Smooth muscle cell (in vitro differentiated cells): ENCODE results near the gene MTG2. TPM values are rescaled to one million over a fixed set of nuclear protein-coding genes. Genes with fewer than 3 reads are reported as not detected.

ENCODE experiments used
- DNase-seq: peaks from one replicate; lab custom pipeline; 2025; ENCODE audit not compliant: unreplicated experiment; lab: John Stamatoyannopoulos, UW
- H2AFZ ChIP-seq: fragments of 200-600 bp; sonication (generic); 2 replicates; pipeline ENCODE4 v1.6.0; 2016; ENCODE audit warnings: antibody characterized with exemption, low read depth, mild to moderate bottlenecking
- H3F3A ChIP-seq: fragments of 200-600 bp; sonication (generic); 2 replicates; pipeline ENCODE4 v1.6.0; 2017; ENCODE audit warnings: antibody characterized with exemption, low read depth
- H3K27ac ChIP-seq: fragments of 200-600 bp; sonication (generic); 2 replicates; pipeline ENCODE4 v1.5.1; 2016; ENCODE audit warnings: low read depth, mild to moderate bottlenecking
- H3K27me3 ChIP-seq: fragments of 200-600 bp; sonication (generic); 2 replicates; pipeline ENCODE4 v1.6.1; 2016; ENCODE audit warnings: low read depth, mild to moderate bottlenecking
- H3K36me3 ChIP-seq: fragments of 200-600 bp; sonication (generic); 2 replicates; pipeline ENCODE4 v1.5.1; 2016; ENCODE audit warnings: low read depth
- H3K4me1 ChIP-seq: fragments of 200-600 bp; sonication (generic); 2 replicates; pipeline ENCODE4 v1.5.1; 2016; ENCODE audit warnings: low read depth
- H3K4me2 ChIP-seq: fragments of 200-600 bp; sonication (generic); 2 replicates; pipeline ENCODE4 v1.6.0; 2016; ENCODE audit warnings: mild to moderate bottlenecking
- H3K4me3 ChIP-seq: fragments of 200-600 bp; sonication (generic); 2 replicates; pipeline ENCODE4 v1.5.1; 2016; ENCODE audit warnings: mild to moderate bottlenecking
- H3K79me2 ChIP-seq: fragments of 200-600 bp; sonication (generic); 2 replicates; pipeline ENCODE4 v1.6.0; 2016; ENCODE audit warnings: low read depth, mild to moderate bottlenecking
- H3K9ac ChIP-seq: fragments of 200-600 bp; sonication (generic); 2 replicates; pipeline ENCODE4 v1.6.0; 2016; ENCODE audit warnings: low read depth
- H3K9me3 ChIP-seq: fragments of 200-600 bp; sonication (generic); replicated peaks from 2 replicates; pipeline ENCODE4 v1.5.1; 2016; ENCODE audit warnings: low read depth
- H4K20me1 ChIP-seq: fragments of 200-600 bp; sonication (generic); 2 replicates; pipeline ENCODE4 v1.6.0; 2016; ENCODE audit warnings: low read depth
- WGBS: methylation state at CpG from one replicate; pipeline ENCODE4 v1.1.7; 2016; ENCODE audit warnings: low lambda C conversion rate; 5-methylcytosine and 5-hydroxymethylcytosine counted together
- polyA plus RNA-seq: library from polyadenylated mRNA; unstranded; fragments of >200 nt; fragmentation: Nextera tagmentation; extraction: Ambion mirVana; gene quantifications from 2 replicates; pipeline ENCODE4 v1.2.1, GENCODE V29; 2016
- total RNA-seq: library from RNA; depleted of rRNA; stranded (reverse); fragments of >200 nt; gene quantifications from 2 replicates; pipeline ENCODE4 v1.2.3, GENCODE V29; 2014
- TF ChIP-seq, protein P1 (sequence below): fragments of 200-600 bp; sonication (generic); IDR thresholded peaks from 2 replicates; pipeline ENCODE4 v1.5.1; 2017; ENCODE audit warnings: borderline replicate concordance, mild to moderate bottlenecking, antibody characterized with exemption; ENCODE audit not compliant: insufficient read depth, poor library complexity, severe bottlenecking

Gene MTG2
- total and polyA plus RNA-seq, 2 experiments from 2014 or later = 17.9 to 21.9 TPM

DNA sequence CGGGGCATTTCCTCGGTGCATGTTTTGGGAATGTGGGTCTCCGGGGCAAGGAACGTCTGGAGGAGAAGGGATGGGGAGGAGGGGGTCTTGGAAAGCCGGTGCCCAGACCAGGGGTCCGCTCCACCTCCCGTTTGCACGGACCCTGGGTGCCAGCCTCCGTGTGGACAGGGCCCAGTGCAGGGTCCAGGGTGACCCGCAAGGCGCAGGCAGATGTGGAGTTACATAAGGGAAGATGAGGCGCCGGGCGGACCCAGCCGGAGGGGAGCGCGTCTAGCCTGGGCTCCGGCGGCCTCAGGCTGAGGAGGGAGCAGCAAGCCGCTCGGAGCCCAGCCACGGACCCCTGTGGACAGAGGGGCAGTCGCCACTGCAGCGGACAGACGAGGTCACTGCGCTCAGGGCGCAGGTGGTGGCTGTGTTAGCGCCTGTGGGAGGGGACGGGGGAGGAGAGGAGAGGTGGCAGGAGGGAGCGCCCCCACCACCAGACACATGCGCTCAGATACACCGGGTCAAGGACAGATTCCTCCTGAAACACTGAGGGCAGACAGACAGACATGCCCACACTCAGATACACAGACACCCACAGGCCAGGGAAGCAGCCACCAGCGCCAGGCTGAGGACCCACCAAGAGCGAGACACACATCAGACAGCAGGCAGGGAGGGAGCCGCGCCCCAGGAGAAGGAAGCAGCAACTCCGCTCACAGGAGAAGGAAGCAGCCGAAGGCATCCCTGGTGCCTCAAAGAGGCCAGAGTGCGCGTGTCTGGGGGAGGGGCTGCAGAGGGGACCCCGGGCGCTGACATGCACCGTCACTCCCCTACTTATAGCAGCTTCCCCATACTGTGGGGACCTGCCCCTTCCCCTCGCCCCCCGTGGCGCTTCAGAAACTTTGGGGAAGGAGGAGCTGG lies 38.1 kb downstream of the MTG2 start:
- Histone ChIP-seq H3K9ac (no peak overlapping the region), H3K9me3 (no peaks in the 10 kb centered on the region), H3K36me3 (no peaks in the 10 kb centered on the region), H3K4me1 (peaks cover 23% of the 10 kb centered on the region), H3K4me3 (peak overlapping the region; percentile 18), H3F3A (no peaks in the 10 kb centered on the region), H3K4me2 (peak overlapping the region; percentile 82), H4K20me1 (peaks cover 11% of the 10 kb centered on the region), H2AFZ (no peak overlapping the region), H3K27ac (no peak overlapping the region), H3K27me3 (peaks cover 90% of the 10 kb centered on the region), H3K79me2 (no peaks in the 10 kb centered on the region)
- no peak for DNase-seq
- TF ChIP-seq, protein P1, sequence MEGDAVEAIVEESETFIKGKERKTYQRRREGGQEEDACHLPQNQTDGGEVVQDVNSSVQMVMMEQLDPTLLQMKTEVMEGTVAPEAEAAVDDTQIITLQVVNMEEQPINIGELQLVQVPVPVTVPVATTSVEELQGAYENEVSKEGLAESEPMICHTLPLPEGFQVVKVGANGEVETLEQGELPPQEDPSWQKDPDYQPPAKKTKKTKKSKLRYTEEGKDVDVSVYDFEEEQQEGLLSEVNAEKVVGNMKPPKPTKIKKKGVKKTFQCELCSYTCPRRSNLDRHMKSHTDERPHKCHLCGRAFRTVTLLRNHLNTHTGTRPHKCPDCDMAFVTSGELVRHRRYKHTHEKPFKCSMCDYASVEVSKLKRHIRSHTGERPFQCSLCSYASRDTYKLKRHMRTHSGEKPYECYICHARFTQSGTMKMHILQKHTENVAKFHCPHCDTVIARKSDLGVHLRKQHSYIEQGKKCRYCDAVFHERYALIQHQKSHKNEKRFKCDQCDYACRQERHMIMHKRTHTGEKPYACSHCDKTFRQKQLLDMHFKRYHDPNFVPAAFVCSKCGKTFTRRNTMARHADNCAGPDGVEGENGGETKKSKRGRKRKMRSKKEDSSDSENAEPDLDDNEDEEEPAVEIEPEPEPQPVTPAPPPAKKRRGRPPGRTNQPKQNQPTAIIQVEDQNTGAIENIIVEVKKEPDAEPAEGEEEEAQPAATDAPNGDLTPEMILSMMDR = no peak
- WGBS = 13% methylated on average over 42 of the region's 46 CpGs

DNA sequence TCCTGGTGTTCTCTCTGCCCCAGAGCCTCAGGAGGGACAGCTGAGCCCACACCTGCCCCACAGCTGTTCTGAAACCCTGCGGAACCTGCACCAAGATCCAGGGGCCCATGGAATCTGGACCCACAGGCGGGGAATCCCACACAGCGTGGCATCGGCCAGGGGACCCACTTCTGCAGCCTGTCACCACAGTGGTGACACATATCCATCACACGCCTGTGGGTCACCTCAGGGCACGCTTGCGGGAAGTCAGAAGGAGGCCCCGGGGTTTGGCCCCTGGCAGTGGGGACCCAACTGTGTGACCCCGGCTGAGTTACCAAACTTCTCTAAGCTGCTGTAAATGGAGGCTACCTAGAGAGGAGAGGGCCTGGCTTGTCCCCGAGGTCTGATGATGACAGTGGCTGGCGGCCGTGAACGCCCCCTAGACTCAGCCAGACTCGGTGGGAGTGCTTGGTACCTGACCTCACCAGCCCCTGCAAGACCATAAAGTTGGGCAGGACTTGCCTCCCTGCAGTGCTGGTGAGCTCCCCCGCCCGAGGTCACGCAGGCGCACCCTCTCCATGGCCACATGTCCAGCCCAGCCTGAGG lies 39.5 kb downstream of the MTG2 start:
- Histone ChIP-seq H4K20me1 (peaks cover 11% of the 10 kb centered on the region), H3K4me3 (no peak overlapping the region), H3K27me3 (peaks cover 83% of the 10 kb centered on the region), H3K4me1 (peaks cover 23% of the 10 kb centered on the region), H3K79me2 (no peaks in the 10 kb centered on the region), H3K36me3 (no peaks in the 10 kb centered on the region), H3K4me2 (no peak overlapping the region), H3F3A (no peaks in the 10 kb centered on the region), H3K9ac (no peak overlapping the region), H3K9me3 (no peaks in the 10 kb centered on the region), H3K27ac (no peak overlapping the region), H2AFZ (no peak overlapping the region)
- WGBS = 82% methylated on average over 18 of the region's 18 CpGs
- DNase-seq = no peak
- TF ChIP-seq, protein P1 = no peak

DNA sequence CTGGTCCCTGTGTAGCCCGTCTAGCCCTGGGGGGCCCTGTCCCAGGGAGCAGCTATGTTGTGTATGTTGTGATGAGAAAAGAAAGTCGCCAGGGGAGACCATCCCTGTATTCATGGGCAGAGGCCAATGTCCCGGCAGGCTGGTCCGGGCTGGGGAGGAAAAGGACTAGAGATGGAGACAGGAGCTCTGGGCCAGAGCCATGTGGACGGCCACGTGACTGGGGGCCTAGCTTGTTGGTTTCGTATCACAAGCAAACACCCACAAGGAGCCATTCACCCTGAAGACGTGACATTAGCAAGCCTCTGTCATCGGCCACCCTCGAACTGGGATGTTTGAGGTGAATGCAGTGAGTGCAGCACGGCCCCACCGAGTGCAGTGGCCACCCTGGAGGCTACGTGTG lies 40.1 kb downstream of the MTG2 start:
- no peaks in the 10 kb centered on the region for H3K9me3 ChIP-seq
- no peaks in the 10 kb centered on the region for H3K79me2 ChIP-seq
- no peaks in the 10 kb centered on the region for H3K36me3 ChIP-seq
- 78% methylated on average over 13 of the region's 13 CpGs for WGBS
- peaks cover 23% of the 10 kb centered on the region for H3K4me1 ChIP-seq
- peaks cover 11% of the 10 kb centered on the region for H4K20me1 ChIP-seq
- H3K9ac ChIP-seq = no peak overlapping the region
- no peak overlapping the region for H3K4me3 ChIP-seq
- no peak overlapping the region for H3K27ac ChIP-seq
- no peak overlapping the region for H2AFZ ChIP-seq
- H3K27me3 ChIP-seq = peaks cover 77% of the 10 kb centered on the region
- H3F3A ChIP-seq = no peaks in the 10 kb centered on the region
- H3K4me2 ChIP-seq = no peak overlapping the region
- TF ChIP-seq, protein P1 = no peak
- DNase-seq = no peak
